Measurements from ENCODE around the gene KCNJ14. TPM values are rescaled to one million over a fixed set of nuclear protein-coding genes. Genes with fewer than 3 reads are reported as not detected.

The KCNJ14 gene
- total RNA-seq, 6 experiments from 2014 or later, result 0.22 to 0.44 (median 0.31) TPM

DNA sequence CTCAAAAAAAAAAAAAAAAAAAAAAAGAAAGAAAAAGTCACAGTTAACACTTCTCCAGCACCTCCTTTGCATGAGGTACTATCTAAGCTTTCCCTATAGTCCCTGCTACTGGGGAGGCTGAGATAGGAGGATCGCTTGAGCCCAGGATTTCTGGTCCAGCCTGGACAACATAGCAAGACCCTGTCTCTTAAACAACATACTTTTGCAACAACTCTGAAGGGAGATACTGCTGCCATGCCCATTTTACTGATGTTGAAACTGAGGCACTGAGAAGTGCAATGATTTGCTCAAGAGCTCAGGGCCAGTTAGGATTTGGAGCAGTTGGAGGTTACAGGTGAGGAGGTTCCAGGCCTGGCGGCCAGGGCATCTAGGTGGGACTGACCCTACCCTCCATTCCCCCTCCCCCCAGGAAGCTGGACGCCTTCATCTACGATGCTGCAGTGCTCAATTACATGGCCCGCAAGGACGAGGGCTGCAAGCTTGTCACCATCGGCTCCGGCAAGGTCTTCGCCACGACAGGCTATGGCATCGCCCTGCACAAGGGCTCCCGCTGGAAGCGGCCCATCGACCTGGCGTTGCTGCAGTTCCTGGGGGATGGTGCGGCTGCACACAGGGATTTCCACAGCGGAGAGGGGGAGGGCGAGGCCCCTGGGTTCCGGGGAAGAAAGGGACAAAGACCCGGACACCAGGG lies 13.9 kb upstream of the KCNJ14 start:
- Histone ChIP-seq H3K9me3 (no peaks in the 10 kb centered on the region), H3K4me3 (no peak overlapping the region), H3K36me3 (no peaks in the 10 kb centered on the region), H3K4me1 (peaks cover 0 to 15% (median 6%) of the 10 kb centered on the region in 4 donors), H3K27ac (no peak overlapping the region), H3K27me3 (peaks cover 0 to 5% of the 10 kb centered on the region in 2 donors)
- TF ChIP-seq, protein P1, sequence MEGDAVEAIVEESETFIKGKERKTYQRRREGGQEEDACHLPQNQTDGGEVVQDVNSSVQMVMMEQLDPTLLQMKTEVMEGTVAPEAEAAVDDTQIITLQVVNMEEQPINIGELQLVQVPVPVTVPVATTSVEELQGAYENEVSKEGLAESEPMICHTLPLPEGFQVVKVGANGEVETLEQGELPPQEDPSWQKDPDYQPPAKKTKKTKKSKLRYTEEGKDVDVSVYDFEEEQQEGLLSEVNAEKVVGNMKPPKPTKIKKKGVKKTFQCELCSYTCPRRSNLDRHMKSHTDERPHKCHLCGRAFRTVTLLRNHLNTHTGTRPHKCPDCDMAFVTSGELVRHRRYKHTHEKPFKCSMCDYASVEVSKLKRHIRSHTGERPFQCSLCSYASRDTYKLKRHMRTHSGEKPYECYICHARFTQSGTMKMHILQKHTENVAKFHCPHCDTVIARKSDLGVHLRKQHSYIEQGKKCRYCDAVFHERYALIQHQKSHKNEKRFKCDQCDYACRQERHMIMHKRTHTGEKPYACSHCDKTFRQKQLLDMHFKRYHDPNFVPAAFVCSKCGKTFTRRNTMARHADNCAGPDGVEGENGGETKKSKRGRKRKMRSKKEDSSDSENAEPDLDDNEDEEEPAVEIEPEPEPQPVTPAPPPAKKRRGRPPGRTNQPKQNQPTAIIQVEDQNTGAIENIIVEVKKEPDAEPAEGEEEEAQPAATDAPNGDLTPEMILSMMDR (IDR thresholded peaks at IDR 0.05), result no peak
- no peak for TF ChIP-seq POLR2A (IDR thresholded peaks at IDR 0.05)
- intact Hi-C loops (cut with DNase I), result no loop called here
- 93% methylated on average over 3 of the region's 20 CpGs for WGBS (ENCODE audit: insufficient coverage, low coverage, low lambda C conversion rate, missing lambda C conversion rate)
- ATAC-seq, result no peak
- no peak for DNase-seq

DNA sequence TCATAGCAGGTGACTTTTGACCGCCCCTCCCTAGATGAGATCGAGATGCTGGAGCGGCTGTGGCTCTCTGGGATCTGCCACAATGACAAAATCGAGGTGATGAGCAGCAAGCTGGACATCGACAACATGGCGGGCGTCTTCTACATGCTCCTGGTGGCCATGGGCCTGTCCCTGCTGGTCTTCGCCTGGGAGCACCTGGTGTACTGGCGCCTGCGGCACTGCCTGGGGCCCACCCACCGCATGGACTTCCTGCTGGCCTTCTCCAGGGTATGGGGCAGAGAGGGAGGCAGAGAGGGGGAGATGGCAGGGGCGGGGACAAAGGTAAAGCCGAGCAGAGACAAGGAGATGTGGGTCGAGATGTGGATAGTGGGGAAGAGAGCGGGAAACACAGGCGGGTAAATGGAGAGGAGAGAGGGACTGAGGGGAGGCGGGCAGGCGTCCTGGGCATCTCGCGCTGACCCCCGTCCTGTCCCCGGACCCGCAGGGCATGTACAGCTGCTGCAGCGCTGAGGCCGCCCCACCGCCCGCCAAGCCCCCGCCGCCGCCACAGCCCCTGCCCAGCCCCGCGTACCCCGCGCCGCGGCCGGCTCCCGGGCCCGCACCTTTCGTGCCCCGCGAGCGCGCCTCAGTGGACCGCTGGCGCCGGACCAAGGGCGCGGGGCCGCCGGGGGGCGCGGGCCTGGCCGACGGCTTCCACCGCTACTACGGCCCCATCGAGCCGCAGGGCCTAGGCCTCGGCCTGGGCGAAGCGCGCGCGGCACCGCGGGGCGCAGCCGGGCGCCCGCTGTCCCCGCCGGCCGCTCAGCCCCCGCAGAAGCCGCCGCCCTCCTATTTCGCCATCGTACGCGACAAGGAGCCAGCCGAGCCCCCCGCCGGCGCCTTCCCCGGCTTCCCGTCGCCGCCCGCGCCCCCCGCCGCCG lies 13.0 kb upstream of the KCNJ14 start:
- H3K27ac ChIP-seq, result no peak overlapping the region
- TF ChIP-seq, protein P1 (IDR thresholded peaks at IDR 0.05), result no peak
- TF ChIP-seq POLR2A (IDR thresholded peaks at IDR 0.05), result no peak
- no peak overlapping the region for H3K4me3 ChIP-seq
- peaks cover 0 to 17% (median 8%) of the 10 kb centered on the region in 4 donors for H3K4me1 ChIP-seq
- intact Hi-C loops (cut with DNase I), result no loop called here
- ATAC-seq (no peak), DNase-seq (no peak)
- H3K27me3 ChIP-seq, result peaks cover 0 to 5% of the 10 kb centered on the region in 2 donors
- peaks cover 0 to 4% (median 2%) of the 10 kb centered on the region in 4 donors for H3K36me3 ChIP-seq
- 79% methylated on average over 13 of the region's 94 CpGs for WGBS (ENCODE audit: insufficient coverage, low coverage, low lambda C conversion rate, missing lambda C conversion rate)
- no peaks in the 10 kb centered on the region for H3K9me3 ChIP-seq

DNA sequence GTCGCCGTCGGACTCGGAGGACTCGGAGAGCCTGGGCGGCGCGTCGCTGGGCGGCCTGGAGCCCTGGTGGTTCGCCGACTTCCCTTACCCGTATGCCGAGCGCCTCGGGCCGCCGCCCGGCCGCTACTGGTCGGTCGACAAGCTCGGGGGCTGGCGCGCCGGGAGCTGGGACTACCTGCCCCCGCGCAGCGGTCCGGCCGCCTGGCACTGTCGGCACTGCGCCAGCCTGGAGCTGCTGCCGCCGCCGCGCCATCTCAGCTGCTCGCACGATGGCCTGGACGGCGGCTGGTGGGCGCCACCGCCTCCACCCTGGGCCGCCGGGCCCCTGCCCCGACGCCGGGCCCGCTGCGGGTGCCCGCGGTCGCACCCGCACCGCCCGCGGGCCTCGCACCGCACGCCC lies 12.1 kb upstream of the KCNJ14 start:
- H3K4me1 ChIP-seq, result peaks cover 0 to 17% (median 8%) of the 10 kb centered on the region in 4 donors
- no peak overlapping the region for H3K27ac ChIP-seq
- no peaks in the 10 kb centered on the region for H3K9me3 ChIP-seq
- no peak for DNase-seq
- H3K36me3 ChIP-seq, result peaks cover 0 to 12% (median 3%) of the 10 kb centered on the region in 4 donors
- 8% methylated on average over 5 of the region's 60 CpGs for WGBS (ENCODE audit: insufficient coverage, low coverage, low lambda C conversion rate, missing lambda C conversion rate)
- no peak for TF ChIP-seq POLR2A (IDR thresholded peaks at IDR 0.05)
- TF ChIP-seq, protein P1 (IDR thresholded peaks at IDR 0.05), result no peak
- peak overlapping the region in 1 of 3 donors; percentile 16 for H3K4me3 ChIP-seq
- ATAC-seq, result no peak
- intact Hi-C loops (cut with DNase I), result no loop called here
- peaks cover 0 to 5% of the 10 kb centered on the region in 2 donors for H3K27me3 ChIP-seq

DNA sequence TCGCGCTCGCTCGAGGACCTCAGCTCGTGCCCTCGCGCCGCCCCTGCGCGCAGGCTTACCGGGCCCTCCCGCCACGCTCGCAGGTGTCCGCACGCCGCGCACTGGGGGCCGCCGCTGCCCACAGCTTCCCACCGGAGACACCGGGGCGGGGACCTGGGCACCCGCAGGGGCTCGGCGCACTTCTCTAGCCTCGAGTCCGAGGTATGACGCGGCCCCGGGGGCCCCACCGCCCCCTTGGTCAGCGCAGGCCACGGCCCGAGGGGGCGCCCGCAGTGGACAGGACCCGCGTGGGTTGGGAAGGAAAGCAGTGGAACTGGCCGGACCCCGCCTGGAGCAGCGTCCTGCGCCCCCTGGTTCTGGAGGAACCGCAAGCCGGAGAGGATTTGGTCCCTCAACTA lies 11.6 kb upstream of the KCNJ14 start:
- Histone ChIP-seq H3K36me3 (peaks cover 0 to 17% (median 3%) of the 10 kb centered on the region in 4 donors), H3K4me1 (peaks cover 0 to 17% (median 8%) of the 10 kb centered on the region in 4 donors), H3K27me3 (peaks cover 0 to 5% of the 10 kb centered on the region in 2 donors), H3K4me3 (no peak overlapping the region), H3K27ac (no peak overlapping the region), H3K9me3 (no peaks in the 10 kb centered on the region)
- WGBS (ENCODE audit: insufficient coverage, low coverage, low lambda C conversion rate, missing lambda C conversion rate), result no CpG with 5 or more reads among the region's 45 CpGs
- TF ChIP-seq POLR2A (IDR thresholded peaks at IDR 0.05), result no peak
- TF ChIP-seq, protein P1 (IDR thresholded peaks at IDR 0.05), result no peak
- ATAC-seq, result no peak
- intact Hi-C loops (cut with DNase I), result no loop called here
- no peak for DNase-seq
